ENCODE results near the gene ARID3B.

ARID3B gene

GRCh38 chr15:74525309-74525708 lies 15.7 kb upstream of the ARID3B start:
- TF ChIP-seq POLR2AphosphoS5 (IDR thresholded peaks at IDR 0.05; ENCODE audit: low read depth, low read length) (no peak), TAF1 (IDR thresholded peaks at IDR 0.05; ENCODE audit: borderline replicate concordance, insufficient read depth, low read length) (no peak), REST (IDR thresholded peaks at IDR 0.05; ENCODE audit: insufficient read depth in 1 of 2, low read depth in 2 of 2, low read length in 2 of 2) (no peak), SIN3A (IDR thresholded peaks at IDR 0.05; ENCODE audit: borderline replicate concordance, insufficient read depth, low read length) (no peak), FOXP2 (optimal IDR thresholded peaks at IDR 0.05; ENCODE audit: borderline replicate concordance, extremely low read depth, extremely low read length, insufficient read depth) (no peak)

- TF ChIP-seq SIN3A (IDR thresholded peaks at IDR 0.05; ENCODE audit: borderline replicate concordance, insufficient read depth, low read length) = no peak
Measured at GRCh38 chr15:74525945-74526344, 15.1 kb upstream of the ARID3B start.

- no peak for TF ChIP-seq TAF1 (IDR thresholded peaks at IDR 0.05; ENCODE audit: borderline replicate concordance, insufficient read depth, low read length)
- no peak for TF ChIP-seq POLR2AphosphoS5 (IDR thresholded peaks at IDR 0.05; ENCODE audit: low read depth, low read length)
- TF ChIP-seq REST (IDR thresholded peaks at IDR 0.05; ENCODE audit: insufficient read depth in 1 of 2, low read depth in 2 of 2, low read length in 2 of 2) = no peak
- TF ChIP-seq FOXP2 (optimal IDR thresholded peaks at IDR 0.05; ENCODE audit: borderline replicate concordance, extremely low read depth, extremely low read length, insufficient read depth) = no peak
- no peak for TF ChIP-seq SIN3A (IDR thresholded peaks at IDR 0.05; ENCODE audit: borderline replicate concordance, insufficient read depth, low read length)
Measured at GRCh38 chr15:74528876-74529275, 12.1 kb upstream of the ARID3B start.

GRCh38 chr15:74529921-74530320 lies 11.1 kb upstream of the ARID3B start:
- TF ChIP-seq REST (IDR thresholded peaks at IDR 0.05; ENCODE audit: insufficient read depth in 1 of 2, low read depth in 2 of 2, low read length in 2 of 2) (no peak), SIN3A (IDR thresholded peaks at IDR 0.05; ENCODE audit: borderline replicate concordance, insufficient read depth, low read length) (no peak), POLR2AphosphoS5 (IDR thresholded peaks at IDR 0.05; ENCODE audit: low read depth, low read length) (no peak), TAF1 (IDR thresholded peaks at IDR 0.05; ENCODE audit: borderline replicate concordance, insufficient read depth, low read length) (no peak), FOXP2 (optimal IDR thresholded peaks at IDR 0.05; ENCODE audit: borderline replicate concordance, extremely low read depth, extremely low read length, insufficient read depth) (no peak)

GRCh38 chr15:74530771-74531143 lies 10.3 kb upstream of the ARID3B start:
- TF ChIP-seq TAF1 (IDR thresholded peaks at IDR 0.05; ENCODE audit: borderline replicate concordance, insufficient read depth, low read length) = no peak
- no peak for TF ChIP-seq SIN3A (IDR thresholded peaks at IDR 0.05; ENCODE audit: borderline replicate concordance, insufficient read depth, low read length)
- TF ChIP-seq FOXP2 (optimal IDR thresholded peaks at IDR 0.05; ENCODE audit: borderline replicate concordance, extremely low read depth, extremely low read length, insufficient read depth) = no peak
- TF ChIP-seq REST (IDR thresholded peaks at IDR 0.05; ENCODE audit: insufficient read depth in 1 of 2, low read depth in 2 of 2, low read length in 2 of 2) = no peak
- no peak for TF ChIP-seq POLR2AphosphoS5 (IDR thresholded peaks at IDR 0.05; ENCODE audit: low read depth, low read length)
